GM12801 (cell line): Measurements from ENCODE around the gene ST3GAL6.

ENCODE experiments used
- CTCF ChIP-seq: IDR thresholded peaks from one replicate; pipeline ENCODE4 v1.5.1; 2011; ENCODE audit warnings: control low read depth; ENCODE audit not compliant: insufficient read length; ENCODE audit errors: extremely low read depth

The ST3GAL6 gene

GRCh38 chr3:98791341-98792325 is 28.5 kb downstream of the ST3GAL6 start:
- no peak for TF ChIP-seq CTCF

- TF ChIP-seq CTCF, result no peak
Measured at GRCh38 chr3:98793971-98794370, 30.8 kb downstream of the ST3GAL6 start.

GRCh38 chr3:98796334-98796733 is 33.2 kb downstream of the ST3GAL6 start:
- no peak for TF ChIP-seq CTCF

DNA sequence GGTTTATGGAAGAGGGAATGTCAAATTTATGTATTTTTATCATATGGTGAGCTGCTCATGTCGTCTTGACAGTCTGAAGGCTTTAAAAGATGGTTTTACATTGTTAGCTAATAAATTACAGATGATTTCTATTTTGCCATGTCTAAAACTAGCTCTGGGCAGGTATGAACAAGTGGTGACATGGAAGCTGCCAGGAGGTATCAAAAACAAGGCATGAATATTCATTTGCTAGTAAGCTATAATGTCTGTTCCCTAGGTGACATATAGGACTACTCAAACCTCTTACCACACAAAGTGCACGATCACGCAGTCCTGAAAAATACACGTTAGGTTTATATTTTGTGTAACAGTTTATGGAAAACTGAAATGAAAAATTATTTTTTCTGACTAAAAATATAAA is 34.8 kb downstream of the ST3GAL6 start:
- TF ChIP-seq CTCF, result no peak

- no peak for TF ChIP-seq CTCF
Measured at GRCh38 chr3:98798820-98799219, 35.7 kb downstream of the ST3GAL6 start.

DNA sequence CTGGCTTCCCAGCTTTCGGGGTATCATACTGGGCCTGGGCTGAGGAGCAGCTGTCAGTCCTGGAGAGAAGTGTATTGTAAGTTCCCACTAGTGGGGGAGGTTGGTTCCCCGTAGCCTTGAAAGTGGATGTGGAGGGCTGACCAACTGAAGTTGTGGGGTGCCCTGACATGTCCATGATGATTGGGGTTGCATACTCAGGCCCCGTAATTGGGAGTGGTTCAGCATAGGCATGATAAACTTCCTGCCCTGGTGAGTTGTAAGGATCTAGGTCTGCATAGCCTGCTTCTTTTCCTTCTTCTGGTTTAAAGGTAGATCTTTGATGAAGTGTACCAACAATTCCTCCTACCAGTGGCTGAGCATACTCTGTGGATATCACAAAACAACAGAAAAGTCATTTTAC is 36.3 kb downstream of the ST3GAL6 start:
- TF ChIP-seq CTCF, result no peak

GRCh38 chr3:98800401-98800800 is 37.3 kb downstream of the ST3GAL6 start:
- TF ChIP-seq CTCF, result no peak
